HT-29 (cell line): Measurements from ENCODE around the gene ZBTB7C. TPM values are rescaled to one million over a fixed set of nuclear protein-coding genes. Genes with fewer than 3 reads are reported as not detected.
"Not testable (repeated sequence)": the region's sequence is repeated elsewhere in the genome, so short reads cannot be mapped to it uniquely, and the experiment has no call there.

ENCODE experiments used
- DNase-seq: peaks from one replicate; pipeline ENCODE4 v3.0.0-alpha.2; 2015; ENCODE audit warnings: low spot score
- total RNA-seq: library from RNA; depleted of rRNA; stranded (reverse); fragments of >200 nt; shearing (Covaris generic); gene quantifications from 2 replicates; pipeline ENCODE4 v1.2.3, GENCODE V29; 2014

Gene ZBTB7C
- total RNA-seq, 1 experiment from 2014 or later = 15.1 TPM

GRCh38 chr18:48303883-48304282, 105.3 kb downstream of the ZBTB7C start:
- DNase-seq = no peak

- no peak for DNase-seq
These were observed 106.4 kb downstream of the ZBTB7C start for GRCh38 chr18:48302736-48303135.

- peak; percentile 25 for DNase-seq
These were observed 108.7 kb downstream of the ZBTB7C start for GRCh38 chr18:48300463-48300961.

GRCh38 chr18:48297139-48297538, 112.0 kb downstream of the ZBTB7C start:
- DNase-seq = no peak

GRCh38 chr18:48296581-48296980, 112.6 kb downstream of the ZBTB7C start:
- DNase-seq = no peak

- no peak for DNase-seq
These were observed 113.4 kb downstream of the ZBTB7C start for GRCh38 chr18:48295586-48296311.

- DNase-seq = no peak
These were observed 114.1 kb downstream of the ZBTB7C start for GRCh38 chr18:48294899-48295585.

- no peak for DNase-seq
These were observed 115.0 kb downstream of the ZBTB7C start for GRCh38 chr18:48293954-48294898.

- DNase-seq = no peak
These were observed 116.3 kb downstream of the ZBTB7C start for GRCh38 chr18:48292782-48293424.

- no peak for DNase-seq
These were observed 117.0 kb downstream of the ZBTB7C start for GRCh38 chr18:48292229-48292628.

GRCh38 chr18:48290162-48290926, 118.8 kb downstream of the ZBTB7C start:
- no peak for DNase-seq

GRCh38 chr18:48284743-48285142, 124.4 kb downstream of the ZBTB7C start:
- no peak for DNase-seq

GRCh38 chr18:48284011-48284410, 125.2 kb downstream of the ZBTB7C start:
- DNase-seq = not testable (repeated sequence)

GRCh38 chr18:48281460-48281859, 127.7 kb downstream of the ZBTB7C start:
- DNase-seq = not testable (repeated sequence)

GRCh38 chr18:48279312-48279711, 129.9 kb downstream of the ZBTB7C start:
- DNase-seq = no peak

GRCh38 chr18:48278081-48278480, 131.1 kb downstream of the ZBTB7C start:
- no peak for DNase-seq

GRCh38 chr18:48274301-48274700, 134.9 kb downstream of the ZBTB7C start:
- no peak for DNase-seq

GRCh38 chr18:48270929-48271328, 138.3 kb downstream of the ZBTB7C start:
- peak; percentile 68 for DNase-seq

GRCh38 chr18:48265328-48265727, 143.9 kb downstream of the ZBTB7C start:
- DNase-seq = no peak
